HEK293 (cell line): ENCODE measurements around the gene WDTC1.
A peak's percentile ranks its signal among the peaks of the same experiment; 100 is the strongest.

Experiments
- CTCF ChIA-PET: fragments of 350-600 bp; formaldehyde crosslinking; extraction: SDS; loops from one replicate; lab custom pipeline; 2021; ENCODE audit warnings: antibody characterized with exemption; lab: Yijun Ruan, JAX
- POLR2A ChIA-PET: fragments of 300-600 bp; formaldehyde crosslinking; extraction: SDS; loops from one replicate; lab custom pipeline; 2020; ENCODE audit warnings: antibody characterized with exemption, inconsistent platforms; lab: Yijun Ruan, JAX
- H3K27ac ChIP-seq: fragments of 200-500 bp; sonication (Bioruptor generic); 2 replicates; pipeline ENCODE4 v1.5.1; 2014; ENCODE audit warnings: low read depth, low read length, control low read depth, inconsistent platforms; ENCODE audit errors: extremely low read depth
- H3K36me3 ChIP-seq, 2 experiments: fragments of 200-500 bp in 1 of 2; sonication (Bioruptor generic) in 1 of 2; 1 replicate in 1 of 2; 2 replicates in 1 of 2; pipeline ENCODE4 v1.5.1; 2014 to 2017; ENCODE audit warnings: inconsistent platforms in 2 of 2, low read length in 2 of 2; ENCODE audit not compliant: control insufficient read depth in 2 of 2, insufficient read depth in 1 of 2
- H3K4me1 ChIP-seq: fragments of 200-500 bp; sonication (Bioruptor generic); 2 replicates; pipeline ENCODE4 v1.5.1; 2014; ENCODE audit warnings: mild to moderate bottlenecking, low read length, inconsistent platforms; ENCODE audit not compliant: control insufficient read depth, insufficient read depth
- H3K4me3 ChIP-seq: 2 replicates; pipeline ENCODE4 v1.5.1; 2011; ENCODE audit warnings: low read depth, mild to moderate bottlenecking, control low read depth, low read length, moderate library complexity
- H3K9me3 ChIP-seq: fragments of 200-500 bp; sonication (Bioruptor generic); 2 replicates; pipeline ENCODE4 v1.5.1; 2014; ENCODE audit warnings: low read depth, low read length, inconsistent platforms; ENCODE audit not compliant: control insufficient read depth, insufficient read depth
- BCL11B ChIP-seq: fragments of 450-650 bp; formaldehyde crosslinking; IDR thresholded peaks from 2 replicates; pipeline ENCODE4 v1.5.1; 2016; ENCODE audit warnings: low read depth, missing biosample characterization, missing genetic modification characterization
- GFI1B ChIP-seq: fragments of 450-650 bp; formaldehyde crosslinking; IDR thresholded peaks from 2 replicates; pipeline ENCODE4 v1.5.1; 2016; ENCODE audit warnings: missing biosample characterization, missing genetic modification characterization
- KLF7 ChIP-seq: fragments of 450-650 bp; formaldehyde crosslinking; IDR thresholded peaks from 2 replicates; pipeline ENCODE4 v1.5.1; 2016; ENCODE audit warnings: missing biosample characterization, missing genetic modification characterization, borderline replicate concordance
- SCRT2 ChIP-seq: fragments of 450-650 bp; formaldehyde crosslinking; IDR thresholded peaks from 2 replicates; pipeline ENCODE4 v1.5.1; 2016; ENCODE audit warnings: missing biosample characterization, missing genetic modification characterization
- TRIM28 ChIP-seq: IDR thresholded peaks from 2 replicates; pipeline ENCODE4 v1.6.1; 2011; ENCODE audit warnings: low read length, control low read depth, borderline replicate concordance
- ZBTB1 ChIP-seq: fragments of 450-650 bp; formaldehyde crosslinking; IDR thresholded peaks from 2 replicates; pipeline ENCODE4 v1.5.1; 2016; ENCODE audit warnings: missing biosample characterization, missing genetic modification characterization
- ZBTB20 ChIP-seq: fragments of 450-650 bp; formaldehyde crosslinking; IDR thresholded peaks from 2 replicates; pipeline ENCODE4 v1.5.1; 2016; ENCODE audit warnings: missing biosample characterization, missing genetic modification characterization
- ZBTB48 ChIP-seq: fragments of 450-650 bp; formaldehyde crosslinking; IDR thresholded peaks from 2 replicates; pipeline ENCODE4 v1.5.1; 2016; ENCODE audit warnings: missing biosample characterization, missing genetic modification characterization
- ZBTB49 ChIP-seq: fragments of 450-650 bp; formaldehyde crosslinking; IDR thresholded peaks from 2 replicates; pipeline ENCODE4 v1.5.1; 2016; ENCODE audit warnings: missing biosample characterization, missing genetic modification characterization, low read depth
- ZBTB8A ChIP-seq: fragments of 450-650 bp; formaldehyde crosslinking; IDR thresholded peaks from 2 replicates; pipeline ENCODE4 v1.5.1; 2016; ENCODE audit warnings: missing biosample characterization, missing genetic modification characterization
- ZFP3 ChIP-seq: fragments of 450-650 bp; formaldehyde crosslinking; IDR thresholded peaks from 2 replicates; pipeline ENCODE4 v1.5.1; 2016; ENCODE audit warnings: low read depth, missing biosample characterization, missing genetic modification characterization
- ZNF121 ChIP-seq: fragments of 450-650 bp; formaldehyde crosslinking; IDR thresholded peaks from 2 replicates; pipeline ENCODE4 v1.5.1; 2016; ENCODE audit warnings: missing biosample characterization, missing genetic modification characterization
- ZNF157 ChIP-seq: fragments of 450-650 bp; formaldehyde crosslinking; IDR thresholded peaks from 2 replicates; pipeline ENCODE4 v1.5.1; 2016; ENCODE audit warnings: missing biosample characterization, missing genetic modification characterization
- ZNF184 ChIP-seq: fragments of 450-650 bp; IDR thresholded peaks from 2 replicates; pipeline ENCODE4 v1.5.1; 2018; ENCODE audit warnings: missing biosample characterization, mild to moderate bottlenecking, missing genetic modification characterization
- ZNF211 ChIP-seq: fragments of 450-650 bp; formaldehyde crosslinking; IDR thresholded peaks from 2 replicates; pipeline ENCODE4 v1.5.1; 2016; ENCODE audit warnings: low read depth, missing biosample characterization, missing genetic modification characterization
- ZNF23 ChIP-seq: fragments of 450-650 bp; formaldehyde crosslinking; IDR thresholded peaks from 2 replicates; pipeline ENCODE4 v1.5.1; 2016; ENCODE audit warnings: missing biosample characterization, missing genetic modification characterization, borderline replicate concordance
- ZNF302 ChIP-seq: fragments of 450-650 bp; formaldehyde crosslinking; IDR thresholded peaks from 2 replicates; pipeline ENCODE4 v1.5.1; 2016; ENCODE audit warnings: missing biosample characterization, missing genetic modification characterization, low read depth
- ZNF366 ChIP-seq: fragments of 450-650 bp; formaldehyde crosslinking; conservative IDR thresholded peaks from 2 replicates; pipeline ENCODE4 v1.5.1; 2016; ENCODE audit warnings: missing biosample characterization, missing genetic modification characterization
- ZNF529 ChIP-seq: fragments of 450-650 bp; formaldehyde crosslinking; IDR thresholded peaks from 2 replicates; pipeline ENCODE4 v1.5.1; 2017; ENCODE audit warnings: missing genetic modification characterization, missing biosample characterization; ENCODE audit not compliant: insufficient replicate concordance
- ZNF544 ChIP-seq: fragments of 450-650 bp; formaldehyde crosslinking; IDR thresholded peaks from 2 replicates; pipeline ENCODE4 v1.5.0; 2017; ENCODE audit warnings: missing biosample characterization, missing genetic modification characterization
- ZNF600 ChIP-seq: fragments of 450-650 bp; formaldehyde crosslinking; IDR thresholded peaks from 2 replicates; pipeline ENCODE4 v1.5.1; 2016; ENCODE audit warnings: missing biosample characterization, missing genetic modification characterization
- ZNF621 ChIP-seq: fragments of 450-650 bp; formaldehyde crosslinking; IDR thresholded peaks from 2 replicates; pipeline ENCODE4 v1.5.1; 2017; ENCODE audit warnings: missing biosample characterization, missing genetic modification characterization
- ZNF670 ChIP-seq: fragments of 450-650 bp; formaldehyde crosslinking; IDR thresholded peaks from 2 replicates; pipeline ENCODE4 v1.5.1; 2016; ENCODE audit warnings: missing biosample characterization, missing genetic modification characterization, low read depth
- ZNF707 ChIP-seq: fragments of 450-650 bp; formaldehyde crosslinking; IDR thresholded peaks from 2 replicates; pipeline ENCODE4 v1.5.1; 2016; ENCODE audit warnings: missing biosample characterization, missing genetic modification characterization
- ZNF768 ChIP-seq: fragments of 450-650 bp; formaldehyde crosslinking; IDR thresholded peaks from 2 replicates; pipeline ENCODE4 v1.5.1; 2018; ENCODE audit warnings: missing biosample characterization, mild to moderate bottlenecking, missing genetic modification characterization
- ZNF777 ChIP-seq: fragments of 450-650 bp; formaldehyde crosslinking; IDR thresholded peaks from 2 replicates; pipeline ENCODE4 v1.5.1; 2017; ENCODE audit warnings: missing biosample characterization, missing genetic modification characterization, borderline replicate concordance
- ZSCAN30 ChIP-seq: fragments of 450-650 bp; IDR thresholded peaks from 2 replicates; pipeline ENCODE4 v1.5.1; 2018; ENCODE audit warnings: missing biosample characterization, mild to moderate bottlenecking, missing genetic modification characterization, moderate library complexity
- ZXDB ChIP-seq: fragments of 450-650 bp; formaldehyde crosslinking; IDR thresholded peaks from 2 replicates; pipeline ENCODE4 v1.5.1; 2016; ENCODE audit warnings: missing biosample characterization, missing genetic modification characterization
- TF ChIP-seq, protein P1 (sequence below): fragments of 450-650 bp; formaldehyde crosslinking; conservative IDR thresholded peaks from 2 replicates; pipeline ENCODE4 v1.5.1; 2016; ENCODE audit warnings: low read depth, missing biosample characterization, missing genetic modification characterization

The WDTC1 gene

DNA sequence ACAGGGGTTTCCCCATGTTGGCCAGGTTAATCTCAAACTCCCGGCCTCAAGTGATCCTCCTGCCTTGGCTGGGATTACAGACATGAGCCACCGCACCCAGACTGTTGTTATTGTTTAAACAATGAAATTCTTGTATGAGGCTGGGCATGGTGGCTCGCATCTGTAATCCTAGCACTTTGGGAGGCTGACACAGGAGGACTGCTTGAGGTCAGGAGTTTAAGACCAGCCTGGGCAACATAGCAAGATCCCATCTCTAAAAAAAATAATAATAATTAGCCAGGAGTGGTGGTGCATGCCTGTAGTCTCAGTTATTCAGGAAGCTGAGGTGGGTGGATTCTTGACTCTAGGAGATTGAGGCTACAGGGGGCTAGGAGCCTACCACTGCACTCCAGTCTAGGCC is 6.7 kb upstream of the WDTC1 start:
- ChIA-PET POLR2A (interaction anchor here (1.0 kb wide), 1 partner anchor 73 kb away, joined by 3 read pairs; the partner anchor contains the start of gene SLC9A1), CTCF (interaction anchor here (1.0 kb wide), 1 partner anchor 9 kb away, joined by 3 read pairs; no protein-coding TSS in a partner anchor)
- Histone ChIP-seq H3K4me3 (no peak overlapping the region), H3K36me3 (no peaks in the 10 kb centered on the region), H3K27ac (no peak overlapping the region), H3K4me1 (no peaks in the 10 kb centered on the region), H3K9me3 (no peaks in the 10 kb centered on the region)
- 0 out of 2 replicates have a peak, but pooled peaks have one; percentile 33 for TF ChIP-seq ZNF121 (tag by site-specific recombination)
- TF ChIP-seq TRIM28: no peak

- H3K4me3 ChIP-seq: peak overlapping the region; percentile 47
- H3K4me1 ChIP-seq: no peaks in the 10 kb centered on the region
- TF ChIP-seq ZNF23 (tag by site-specific recombination): no peak
- TF ChIP-seq KLF7 (tag by site-specific recombination): no peak
- TF ChIP-seq ZBTB1 (tag by site-specific recombination): no peak
- no peak for TF ChIP-seq ZXDB (tag by site-specific recombination)
- no peak for TF ChIP-seq ZNF157
- no peak for TF ChIP-seq ZBTB20 (tag by site-specific recombination)
- TF ChIP-seq ZNF211: no peak
- TF ChIP-seq ZNF621 (tag by site-specific recombination): no peak
- TF ChIP-seq GFI1B (tag by site-specific recombination): no peak
- TF ChIP-seq ZBTB48 (tag by site-specific recombination): no peak
- TF ChIP-seq ZNF302 (tag by site-specific recombination): no peak
- no peak for TF ChIP-seq ZNF529
- no peak for TF ChIP-seq ZNF670 (tag by site-specific recombination)
- TF ChIP-seq ZNF366 (tag by site-specific recombination): no peak
- TF ChIP-seq ZNF768: no peak
- no peak for TF ChIP-seq ZNF777
- TF ChIP-seq ZSCAN30 (tag by site-specific recombination): no peak
- no peak for TF ChIP-seq ZNF544 (tag by site-specific recombination)
- TF ChIP-seq ZNF600 (tag by site-specific recombination): no peak
- TF ChIP-seq ZBTB8A (tag by site-specific recombination): no peak
- H3K27ac ChIP-seq: no peak overlapping the region
- H3K9me3 ChIP-seq: no peaks in the 10 kb centered on the region
- ChIA-PET CTCF (interaction anchor here (0.6 kb wide), 2 partner anchors 76 to 1275 kb away, joined by 3 read pairs; no protein-coding TSS in a partner anchor), POLR2A (interaction anchor here (0.6 to 1.5 kb wide), 8 partner anchors 9 to 963 kb away, joined by 3 to 7 read pairs (median 3); partner anchors contain the start of genes MAP3K6 and SLC9A1)
- H3K36me3 ChIP-seq: no peaks in the 10 kb centered on the region
These were observed 774 bp upstream of the WDTC1 start for GRCh38 chr1:27233667-27234048.

DNA sequence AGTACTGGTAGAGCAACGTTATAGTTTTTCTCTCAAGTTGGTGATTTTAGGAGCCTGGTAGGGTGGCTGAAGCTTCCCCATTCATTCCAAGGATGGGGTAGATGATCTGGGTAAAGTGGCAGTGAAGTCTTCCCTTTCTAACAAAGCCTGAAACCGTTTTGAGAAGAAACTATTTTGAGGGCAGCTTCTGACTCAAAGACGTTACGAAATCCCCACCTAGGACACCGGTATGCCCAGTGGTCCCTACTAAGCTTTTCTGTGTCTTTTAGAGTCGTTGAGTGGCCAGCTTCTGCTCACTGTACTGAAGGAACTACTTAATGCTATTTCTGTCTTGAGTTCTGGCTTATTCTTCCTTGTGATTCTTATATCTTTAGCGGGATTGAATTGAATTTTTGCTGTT is 1.4 kb downstream of the WDTC1 start:
- Histone ChIP-seq H3K36me3 (no peaks in the 10 kb centered on the region), H3K27ac (no peak overlapping the region), H3K9me3 (no peaks in the 10 kb centered on the region), H3K4me3 (peak overlapping the region; percentile 72), H3K4me1 (no peaks in the 10 kb centered on the region)
- POLR2A ChIA-PET: no interaction called here
- CTCF ChIA-PET: interaction anchor here (0.6 kb wide), 1 partner anchor 239 kb away, joined by 6 read pairs; no protein-coding TSS in a partner anchor
- TF ChIP-seq ZNF707 (no peak), ZNF184 (no peak), ZNF157 (no peak), ZBTB49 (tag by site-specific recombination) (no peak), SCRT2 (tag by site-specific recombination) (no peak), BCL11B (tag by site-specific recombination) (no peak), ZFP3 (tag by site-specific recombination) (no peak)
- TF ChIP-seq, protein P1, sequence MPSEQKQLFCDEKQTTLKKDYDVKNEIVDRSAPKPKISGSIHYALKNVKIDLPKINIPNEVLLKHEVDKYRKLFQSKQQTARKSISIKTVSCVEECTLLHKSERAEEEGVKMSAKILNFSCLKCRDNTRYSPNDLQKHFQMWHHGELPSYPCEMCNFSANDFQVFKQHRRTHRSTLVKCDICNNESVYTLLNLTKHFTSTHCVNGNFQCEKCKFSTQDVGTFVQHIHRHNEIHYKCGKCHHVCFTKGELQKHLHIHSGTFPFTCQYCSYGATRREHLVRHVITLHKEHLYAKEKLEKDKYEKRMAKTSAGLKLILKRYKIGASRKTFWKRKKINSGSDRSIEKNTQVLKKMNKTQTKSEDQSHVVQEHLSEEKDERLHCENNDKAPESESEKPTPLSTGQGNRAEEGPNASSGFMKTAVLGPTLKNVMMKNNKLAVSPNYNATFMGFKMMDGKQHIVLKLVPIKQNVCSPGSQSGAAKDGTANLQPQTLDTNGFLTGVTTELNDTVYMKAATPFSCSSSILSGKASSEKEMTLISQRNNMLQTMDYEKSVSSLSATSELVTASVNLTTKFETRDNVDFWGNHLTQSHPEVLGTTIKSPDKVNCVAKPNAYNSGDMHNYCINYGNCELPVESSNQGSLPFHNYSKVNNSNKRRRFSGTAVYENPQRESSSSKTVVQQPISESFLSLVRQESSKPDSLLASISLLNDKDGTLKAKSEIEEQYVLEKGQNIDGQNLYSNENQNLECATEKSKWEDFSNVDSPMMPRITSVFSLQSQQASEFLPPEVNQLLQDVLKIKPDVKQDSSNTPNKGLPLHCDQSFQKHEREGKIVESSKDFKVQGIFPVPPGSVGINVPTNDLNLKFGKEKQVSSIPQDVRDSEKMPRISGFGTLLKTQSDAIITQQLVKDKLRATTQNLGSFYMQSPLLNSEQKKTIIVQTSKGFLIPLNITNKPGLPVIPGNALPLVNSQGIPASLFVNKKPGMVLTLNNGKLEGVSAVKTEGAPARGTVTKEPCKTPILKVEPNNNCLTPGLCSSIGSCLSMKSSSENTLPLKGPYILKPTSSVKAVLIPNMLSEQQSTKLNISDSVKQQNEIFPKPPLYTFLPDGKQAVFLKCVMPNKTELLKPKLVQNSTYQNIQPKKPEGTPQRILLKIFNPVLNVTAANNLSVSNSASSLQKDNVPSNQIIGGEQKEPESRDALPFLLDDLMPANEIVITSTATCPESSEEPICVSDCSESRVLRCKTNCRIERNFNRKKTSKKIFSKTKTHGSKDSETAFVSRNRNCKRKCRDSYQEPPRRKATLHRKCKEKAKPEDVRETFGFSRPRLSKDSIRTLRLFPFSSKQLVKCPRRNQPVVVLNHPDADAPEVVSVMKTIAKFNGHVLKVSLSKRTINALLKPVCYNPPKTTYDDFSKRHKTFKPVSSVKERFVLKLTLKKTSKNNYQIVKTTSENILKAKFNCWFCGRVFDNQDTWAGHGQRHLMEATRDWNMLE: no peak
